ENCODE measurements around the gene CENPX.

The CENPX gene

GRCh38 chr17:82055023-82055964 lies 32.6 kb upstream of the CENPX start:
- no peak for DNase-seq (ENCODE audit: low spot score)

- DNase-seq (ENCODE audit: low spot score), result no peak
Measured at GRCh38 chr17:82054351-82055022, 31.8 kb upstream of the CENPX start.

- DNase-seq (ENCODE audit: low spot score), result no peak
Measured at GRCh38 chr17:82053556-82054263, 31.0 kb upstream of the CENPX start.

GRCh38 chr17:82053130-82053529 lies 30.5 kb upstream of the CENPX start:
- DNase-seq (ENCODE audit: low spot score), result no peak

GRCh38 chr17:82052638-82053059 lies 30.0 kb upstream of the CENPX start:
- DNase-seq (ENCODE audit: low spot score), result no peak

GRCh38 chr17:82051776-82052637 lies 29.3 kb upstream of the CENPX start, which contains the start of the genes GPS1 and RFNG:
TSS of gene GPS1 (plus strand) at chr17:82051898. CDS start at chr17:82051932, 34 bp downstream.
TSS of gene RFNG (minus strand) at chr17:82051811. CDS start at chr17:82051766, 45 bp downstream.
- DNase-seq (ENCODE audit: low spot score), result no peak

GRCh38 chr17:82050761-82051641 lies 28.3 kb upstream of the CENPX start:
- no peak for DNase-seq (ENCODE audit: low spot score)

GRCh38 chr17:82050152-82050760 lies 27.6 kb upstream of the CENPX start:
- no peak for DNase-seq (ENCODE audit: low spot score)

- no peak for DNase-seq (ENCODE audit: low spot score)
Measured at GRCh38 chr17:82049521-82049971, 26.9 kb upstream of the CENPX start.

- no peak for DNase-seq (ENCODE audit: low spot score)
Measured at GRCh38 chr17:82049106-82049505, 26.4 kb upstream of the CENPX start.

- no peak for DNase-seq (ENCODE audit: low spot score)
Measured at GRCh38 chr17:82048571-82048971, 25.9 kb upstream of the CENPX start.

- no peak for DNase-seq (ENCODE audit: low spot score)
Measured at GRCh38 chr17:82047914-82048570, 25.4 kb upstream of the CENPX start.

GRCh38 chr17:82047379-82047778 lies 24.7 kb upstream of the CENPX start:
- no peak for DNase-seq (ENCODE audit: low spot score)

GRCh38 chr17:82046903-82047302 lies 24.2 kb upstream of the CENPX start:
- DNase-seq (ENCODE audit: low spot score), result no peak

GRCh38 chr17:82045936-82046484 lies 23.3 kb upstream of the CENPX start:
- no peak for DNase-seq (ENCODE audit: low spot score)

- DNase-seq (ENCODE audit: low spot score), result no peak
Measured at GRCh38 chr17:82043507-82043906, 20.8 kb upstream of the CENPX start.

GRCh38 chr17:82042649-82043048 lies 20.0 kb upstream of the CENPX start:
- DNase-seq (ENCODE audit: low spot score), result no peak

GRCh38 chr17:82041144-82041814 lies 18.6 kb upstream of the CENPX start:
- no peak for DNase-seq (ENCODE audit: low spot score)
